OCI-LY1 (cell line): ENCODE measurements around the gene JAKMIP1.

Experiments used
- H2AFZ ChIP-seq: fragments of 200-600 bp; sonication (generic), shearing (Covaris generic); 2 replicates; pipeline ENCODE4 v1.6.0; 2014; ENCODE audit warnings: antibody characterized with exemption, mild to moderate bottlenecking, low read length
- H3F3A ChIP-seq: fragments of 200-600 bp; sonication (generic), shearing (Covaris generic); 2 replicates; pipeline ENCODE4 v1.6.0; 2014; ENCODE audit warnings: mild to moderate bottlenecking, antibody characterized with exemption, low read length, moderate library complexity; ENCODE audit not compliant: insufficient read depth
- H3K27ac ChIP-seq: fragments of 200-600 bp; sonication (generic); 2 replicates; pipeline ENCODE4 v1.5.1; 2014; ENCODE audit warnings: low read length, mixed run types, mild to moderate bottlenecking, low read depth; ENCODE audit not compliant: poor library complexity, severe bottlenecking
- H3K27me3 ChIP-seq: fragments of 200-600 bp; sonication (generic); 2 replicates; pipeline ENCODE4 v1.6.0; 2014; ENCODE audit warnings: antibody characterized with exemption, mild to moderate bottlenecking, low read length, moderate library complexity; ENCODE audit not compliant: insufficient read depth
- H3K36me3 ChIP-seq: fragments of 200-600 bp; sonication (generic); 2 replicates; pipeline ENCODE4 v1.6.1; 2014; ENCODE audit warnings: mild to moderate bottlenecking, antibody characterized with exemption, low read length, moderate library complexity, mixed read lengths; ENCODE audit not compliant: insufficient read depth
- H3K4me1 ChIP-seq: fragments of 200-600 bp; sonication (generic); 2 replicates; pipeline ENCODE4 v1.5.1; 2014; ENCODE audit warnings: mild to moderate bottlenecking, low read length, moderate library complexity; ENCODE audit not compliant: insufficient read depth, severe bottlenecking
- H3K4me2 ChIP-seq: fragments of 200-600 bp; sonication (generic), shearing (Covaris generic); 2 replicates; pipeline ENCODE4 v1.6.1; 2014; ENCODE audit warnings: low read length
- H3K4me3 ChIP-seq: fragments of 200-600 bp; sonication (generic); 2 replicates; pipeline ENCODE4 v1.5.1; 2014; ENCODE audit warnings: low read length, low read depth, mild to moderate bottlenecking, mixed read lengths; ENCODE audit not compliant: poor library complexity, severe bottlenecking
- H3K79me2 ChIP-seq: fragments of 200-600 bp; shearing (Covaris generic); 2 replicates; pipeline ENCODE4 v1.6.1; 2016; ENCODE audit warnings: mixed run types, low read length, mixed read lengths; ENCODE audit not compliant: insufficient read depth
- H3K9ac ChIP-seq: fragments of 200-600 bp; sonication (generic), shearing (Covaris generic); 2 replicates; pipeline ENCODE4 v1.6.1; 2014; ENCODE audit warnings: mild to moderate bottlenecking, low read length, mixed read lengths
- H3K9me2 ChIP-seq: fragments of 200-600 bp; sonication (generic), shearing (Covaris generic); 2 replicates; pipeline ENCODE4 v1.6.1; 2014; ENCODE audit warnings: low read depth, mild to moderate bottlenecking, low read length, mixed read lengths
- H3K9me3 ChIP-seq: fragments of 200-600 bp; shearing (Covaris generic); 2 replicates; pipeline ENCODE4 v1.6.1; 2014; ENCODE audit warnings: low read length, mixed read lengths
- H4K20me1 ChIP-seq: fragments of 200-600 bp; sonication (generic), shearing (Covaris generic); 2 replicates; pipeline ENCODE4 v1.6.0; 2016; ENCODE audit warnings: mild to moderate bottlenecking, low read length; ENCODE audit not compliant: insufficient read depth
- EZH2 ChIP-seq: fragments of 200-600 bp; sonication (generic), shearing (Covaris generic); IDR thresholded peaks from 2 replicates; pipeline ENCODE4 v1.8.0; 2017; ENCODE audit warnings: borderline replicate concordance, mixed run types, mild to moderate bottlenecking, antibody characterized with exemption, low read length, moderate library complexity, mixed read lengths
- TF ChIP-seq, protein P1 (sequence below): fragments of 200-600 bp; sonication (generic), shearing (Covaris generic); IDR thresholded peaks from 2 replicates; pipeline ENCODE4 v1.5.1; 2017; ENCODE audit warnings: mild to moderate bottlenecking, antibody characterized with exemption, low read length, moderate library complexity, mixed read lengths

JAKMIP1 gene

DNA sequence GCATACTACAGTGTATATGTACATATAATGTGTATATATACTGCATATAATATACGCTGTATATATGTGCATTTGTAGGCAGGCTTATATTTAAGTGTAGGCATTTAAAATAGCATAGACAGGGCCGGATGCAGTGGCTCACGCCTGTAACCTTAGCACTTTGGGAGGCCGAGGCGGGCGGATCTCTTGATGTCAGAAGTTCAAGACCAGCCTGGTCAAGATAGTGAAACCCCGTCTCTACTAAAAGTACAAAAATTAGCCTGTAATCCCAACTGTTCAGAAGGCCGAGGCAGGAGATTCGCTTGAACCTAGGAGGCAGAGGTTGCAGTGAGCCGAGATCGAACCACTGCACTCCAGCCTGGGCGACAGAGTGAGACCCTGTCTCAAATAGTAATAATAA, 78.4 kb downstream of the JAKMIP1 start:
- TF ChIP-seq, protein P1, sequence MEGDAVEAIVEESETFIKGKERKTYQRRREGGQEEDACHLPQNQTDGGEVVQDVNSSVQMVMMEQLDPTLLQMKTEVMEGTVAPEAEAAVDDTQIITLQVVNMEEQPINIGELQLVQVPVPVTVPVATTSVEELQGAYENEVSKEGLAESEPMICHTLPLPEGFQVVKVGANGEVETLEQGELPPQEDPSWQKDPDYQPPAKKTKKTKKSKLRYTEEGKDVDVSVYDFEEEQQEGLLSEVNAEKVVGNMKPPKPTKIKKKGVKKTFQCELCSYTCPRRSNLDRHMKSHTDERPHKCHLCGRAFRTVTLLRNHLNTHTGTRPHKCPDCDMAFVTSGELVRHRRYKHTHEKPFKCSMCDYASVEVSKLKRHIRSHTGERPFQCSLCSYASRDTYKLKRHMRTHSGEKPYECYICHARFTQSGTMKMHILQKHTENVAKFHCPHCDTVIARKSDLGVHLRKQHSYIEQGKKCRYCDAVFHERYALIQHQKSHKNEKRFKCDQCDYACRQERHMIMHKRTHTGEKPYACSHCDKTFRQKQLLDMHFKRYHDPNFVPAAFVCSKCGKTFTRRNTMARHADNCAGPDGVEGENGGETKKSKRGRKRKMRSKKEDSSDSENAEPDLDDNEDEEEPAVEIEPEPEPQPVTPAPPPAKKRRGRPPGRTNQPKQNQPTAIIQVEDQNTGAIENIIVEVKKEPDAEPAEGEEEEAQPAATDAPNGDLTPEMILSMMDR, result no peak
- TF ChIP-seq EZH2, result no peak
- Histone ChIP-seq H3K4me2 (no peak overlapping the region), H3K79me2 (no peaks in the 10 kb centered on the region)

DNA sequence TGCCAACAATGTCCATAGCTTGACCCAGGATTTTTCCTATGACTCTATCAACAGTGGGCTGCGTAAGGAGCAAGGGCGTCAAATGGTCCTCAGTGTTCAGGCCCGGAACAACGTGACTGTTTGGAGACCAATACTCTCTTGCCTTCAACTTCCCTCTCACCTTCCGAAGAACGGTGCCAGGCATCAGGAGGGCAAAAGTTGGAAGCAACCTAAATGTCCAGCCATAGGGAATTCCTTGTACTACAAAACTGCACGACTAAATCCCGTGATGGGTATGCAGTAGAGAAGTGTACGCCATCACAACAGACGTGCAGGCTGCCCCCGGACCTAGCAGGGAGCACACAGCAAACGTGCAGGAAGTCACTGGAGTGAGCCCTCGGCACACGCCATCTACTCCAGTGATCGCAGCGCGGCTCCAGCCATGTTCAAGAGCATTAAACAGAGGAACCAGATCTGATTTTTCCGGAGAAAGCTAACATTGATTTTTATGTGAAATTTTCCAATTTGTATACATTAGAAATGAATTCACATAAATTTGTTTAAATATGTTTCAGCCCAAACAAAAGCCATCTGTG, 79.0 kb downstream of the JAKMIP1 start:
- no peaks in the 10 kb centered on the region for H3K9me2 ChIP-seq
- no peak overlapping the region for H2AFZ ChIP-seq
- no peaks in the 10 kb centered on the region for H3K9me3 ChIP-seq
- H3K27ac ChIP-seq, result no peak overlapping the region
- no peaks in the 10 kb centered on the region for H3K79me2 ChIP-seq
- no peak overlapping the region for H3K9ac ChIP-seq
- H3K4me1 ChIP-seq, result no peaks in the 10 kb centered on the region
- no peaks in the 10 kb centered on the region for H3F3A ChIP-seq
- no peak overlapping the region for H3K4me2 ChIP-seq
- no peaks in the 10 kb centered on the region for H3K36me3 ChIP-seq
- no peaks in the 10 kb centered on the region for H4K20me1 ChIP-seq
- no peak for TF ChIP-seq EZH2
- TF ChIP-seq, protein P1, result no peak
- H3K27me3 ChIP-seq, result no peaks in the 10 kb centered on the region
- H3K4me3 ChIP-seq, result no peak overlapping the region

More for the DNA sequence above, 78.4 kb downstream of the JAKMIP1 start:
- no peak overlapping the region for H3K27ac ChIP-seq
- no peaks in the 10 kb centered on the region for H3K9me3 ChIP-seq
- H3K9ac ChIP-seq, result no peak overlapping the region
- H3F3A ChIP-seq, result no peaks in the 10 kb centered on the region
- no peak overlapping the region for H2AFZ ChIP-seq
- no peaks in the 10 kb centered on the region for H3K4me1 ChIP-seq
- H3K27me3 ChIP-seq, result no peaks in the 10 kb centered on the region
- no peaks in the 10 kb centered on the region for H3K36me3 ChIP-seq
- H3K9me2 ChIP-seq, result no peaks in the 10 kb centered on the region
- no peak overlapping the region for H3K4me3 ChIP-seq
- H4K20me1 ChIP-seq, result no peaks in the 10 kb centered on the region

DNA sequence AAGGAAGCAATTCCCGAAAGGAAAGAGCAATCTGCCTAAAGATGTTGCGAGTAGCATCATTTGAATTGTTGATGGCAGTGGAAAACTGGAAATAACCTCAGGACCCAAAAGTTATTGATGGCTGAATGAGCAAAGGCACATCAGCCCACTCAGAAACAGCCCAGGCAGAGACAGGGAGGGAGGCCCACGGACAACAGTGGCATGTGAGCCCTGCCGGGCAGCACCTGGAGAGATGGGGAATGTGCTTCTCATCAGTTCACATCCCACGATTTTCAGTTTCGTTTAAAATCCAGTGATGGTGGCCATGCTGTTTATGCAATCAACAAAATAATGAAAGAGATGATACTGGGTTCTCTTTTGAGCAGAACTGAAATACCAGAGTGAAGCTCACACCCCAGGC, 80.0 kb downstream of the JAKMIP1 start:
- no peaks in the 10 kb centered on the region for H3K36me3 ChIP-seq
- H3F3A ChIP-seq, result no peaks in the 10 kb centered on the region
- no peaks in the 10 kb centered on the region for H3K79me2 ChIP-seq
- no peaks in the 10 kb centered on the region for H3K9me3 ChIP-seq
- TF ChIP-seq, protein P1, result no peak
- no peak for TF ChIP-seq EZH2
- no peaks in the 10 kb centered on the region for H3K27me3 ChIP-seq
- no peaks in the 10 kb centered on the region for H3K4me1 ChIP-seq
- no peak overlapping the region for H3K4me2 ChIP-seq
- no peak overlapping the region for H3K9ac ChIP-seq
- no peaks in the 10 kb centered on the region for H4K20me1 ChIP-seq
- no peak overlapping the region for H2AFZ ChIP-seq
- no peaks in the 10 kb centered on the region for H3K9me2 ChIP-seq
- H3K4me3 ChIP-seq, result no peak overlapping the region
- no peak overlapping the region for H3K27ac ChIP-seq
